Small intestine (tissue), 7 donors: Measurements from ENCODE around the gene SEC22C. TPM values are rescaled to one million over a fixed set of nuclear protein-coding genes. Genes with fewer than 3 reads are reported as not detected.

Experiments used
- DNase-seq, 2 donors: peaks; one replicate each; pipeline versions ENCODE4 v3.0.0 to v3.0.0-alpha.2; 2013
- FAIRE-seq: peaks from 2 replicates; lab custom pipeline; 2012; peaks lifted over from hg19 to GRCh38; lab: Jason Lieb, UNC
- H3K27ac ChIP-seq, 3 donors: one replicate each; pipeline ENCODE4 v1.5.1; 2013; ENCODE audit warnings: low read length in 2 of 3, mild to moderate bottlenecking in 2 of 3, control low read depth in 1 of 3, inconsistent platforms in 1 of 3, low read depth in 1 of 3, moderate library complexity in 1 of 3
- H3K27me3 ChIP-seq, 3 donors: one replicate each; pipeline ENCODE4 v1.6.1; 2013; ENCODE audit warnings: low read length in 3 of 3, inconsistent platforms in 1 of 3; ENCODE audit not compliant: control insufficient read depth in 3 of 3, insufficient read depth in 3 of 3
- H3K36me3 ChIP-seq, 3 donors: one replicate each; pipeline ENCODE4 v1.6.1; 2013; ENCODE audit warnings: low read length in 3 of 3, inconsistent platforms in 1 of 3, low read depth in 1 of 3, mild to moderate bottlenecking in 1 of 3, moderate library complexity in 1 of 3; ENCODE audit not compliant: control insufficient read depth in 3 of 3, insufficient read depth in 2 of 3
- H3K4me1 ChIP-seq, 3 donors: one replicate each; pipeline ENCODE4 v1.6.1; 2013; ENCODE audit warnings: low read length in 2 of 3, inconsistent platforms in 1 of 3, low read depth in 1 of 3, mild to moderate bottlenecking in 1 of 3, moderate library complexity in 1 of 3; ENCODE audit not compliant: control insufficient read depth in 3 of 3, insufficient read depth in 2 of 3
- H3K4me3 ChIP-seq, 3 donors: one replicate each; pipeline ENCODE4 v1.5.1; 2013; ENCODE audit warnings: low read length in 3 of 3, control low read depth in 1 of 3, inconsistent platforms in 1 of 3, low read depth in 1 of 3, mild to moderate bottlenecking in 1 of 3, moderate library complexity in 1 of 3
- H3K9me3 ChIP-seq, 2 donors: one replicate each; pipeline ENCODE4 v1.6.1; 2013; ENCODE audit warnings: low read depth in 1 of 2, low read length in 1 of 2; ENCODE audit not compliant: control insufficient read depth in 2 of 2, insufficient read depth in 1 of 2
- whole genome bisulfite sequencing, 3 donors: extraction: QIAGEN DNeasy Blood & Tissue Kit; methylation state at CpG; one replicate each; pipeline ENCODE4 v1.1.7; 2013; 5-methylcytosine and 5-hydroxymethylcytosine counted together
- polyA plus RNA-seq, 4 donors: library from polyadenylated mRNA; stranded (reverse) in 3 of 4; unstranded in 1 of 4; fragments of 200-250 nt in 3 of 4; fragments of 120-200 nt in 1 of 4; gene quantifications; one replicate each; pipeline versions ENCODE4 v1.2.1 to v1.2.3, GENCODE V29; 2013
- donor health status: healthy with polysubstance abuse.
- donor health status: control.
- donor health status: control.
- donor health status: Bipolar disorder and iron deficiency.
- donor health status: healthy.

Gene SEC22C
- polyA plus RNA-seq, 4 donors: 24.1 to 49.9 (median 39.5) TPM

DNA sequence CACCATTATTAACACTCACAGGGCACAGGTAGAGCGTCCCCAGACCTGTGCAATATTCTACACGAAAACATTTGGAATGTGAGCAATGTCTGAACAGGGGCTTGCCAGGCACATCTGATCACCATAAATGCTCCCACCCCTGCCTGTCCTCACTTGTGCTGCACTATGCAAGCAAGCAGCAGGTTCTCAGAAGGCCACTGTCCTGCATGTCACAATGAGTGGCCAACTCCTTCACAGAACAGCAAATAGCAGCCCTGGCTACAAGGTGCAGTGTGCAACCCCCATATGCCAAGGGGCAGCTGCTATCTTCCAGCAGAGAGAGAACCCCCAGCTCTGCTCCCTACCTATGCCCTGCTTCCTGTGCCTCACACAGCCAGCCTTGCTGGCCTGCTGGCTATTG, 32.6 kb downstream of the SEC22C start:
- 90 to 96% (median 94%) methylated on average over 2 of the region's 2 CpGs for WGBS, 3 donors
- Histone ChIP-seq H3K27ac (no peak overlapping the region), H3K9me3 (no peaks in the 10 kb centered on the region), H3K4me3 (no peak overlapping the region), H3K27me3 (no peaks in the 10 kb centered on the region), H3K36me3 (peaks cover 0 to 29% (median 0%) of the 10 kb centered on the region in 3 donors), H3K4me1 (peaks cover 0 to 9% (median 0%) of the 10 kb centered on the region in 3 donors)
- no peak for DNase-seq
- FAIRE-seq: no peak

DNA sequence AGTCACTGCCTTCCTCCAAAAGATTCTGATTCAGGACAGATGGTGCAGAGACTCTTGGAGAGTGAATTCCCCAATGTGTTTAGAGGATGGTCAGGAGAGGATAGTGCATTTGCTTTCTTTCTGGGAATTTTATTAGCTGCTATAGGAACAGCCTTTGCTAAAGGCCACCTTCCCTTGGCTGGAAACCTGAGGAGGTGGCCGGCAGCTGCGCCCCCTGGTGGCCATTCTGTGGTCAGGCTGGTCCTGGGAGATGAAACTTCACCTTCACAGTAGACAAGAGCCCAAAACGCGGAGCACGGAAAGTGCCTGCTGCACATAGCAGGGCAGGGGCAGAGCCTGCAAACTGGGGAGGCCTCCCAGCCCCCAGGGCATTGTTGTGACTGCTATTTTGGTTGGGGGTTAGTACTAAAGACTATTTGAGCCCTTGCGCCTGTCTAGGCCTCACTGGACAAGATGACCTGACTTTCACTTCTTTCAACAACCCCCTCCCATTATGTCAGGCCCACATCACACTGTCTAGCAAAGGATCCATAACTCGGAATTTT, 34.3 kb downstream of the SEC22C start:
- Histone ChIP-seq H3K9me3 (no peaks in the 10 kb centered on the region), H3K27ac (no peak overlapping the region), H3K4me3 (no peak overlapping the region), H3K36me3 (peaks cover 0 to 23% (median 0%) of the 10 kb centered on the region in 3 donors), H3K27me3 (no peaks in the 10 kb centered on the region), H3K4me1 (peaks cover 0 to 10% (median 0%) of the 10 kb centered on the region in 3 donors)
- FAIRE-seq (no peak), DNase-seq (peak; percentile 71 to 79)
- WGBS, 3 donors: 30 to 38% (median 31%) methylated on average over 7 of the region's 7 CpGs

DNA sequence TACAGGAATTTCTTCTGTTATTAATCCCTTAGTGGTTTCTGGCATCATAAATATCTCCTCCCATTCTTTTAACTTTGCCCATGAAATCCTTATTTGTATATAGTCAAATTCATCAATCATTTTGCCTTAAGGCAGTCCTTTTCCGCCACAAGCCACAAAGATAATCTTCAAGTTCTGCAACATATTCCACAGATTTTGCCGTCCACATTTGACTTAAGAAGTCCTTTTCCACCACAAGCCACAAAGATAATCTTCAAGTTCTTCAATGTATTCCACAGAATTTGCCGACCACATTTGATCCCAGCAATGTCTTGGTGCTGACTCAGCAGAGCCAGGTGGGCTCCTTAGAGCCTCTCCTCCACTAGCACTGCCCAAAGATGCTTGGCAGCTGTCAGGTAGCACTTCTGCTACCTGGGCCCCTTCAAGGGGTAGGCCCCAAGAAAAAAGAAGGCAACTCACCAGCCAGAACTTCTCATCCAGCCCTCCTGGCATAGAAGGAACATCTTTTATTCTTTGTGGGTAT, 35.0 kb downstream of the SEC22C start:
- peaks cover 0 to 10% (median 0%) of the 10 kb centered on the region in 3 donors for H3K4me1 ChIP-seq
- no peak overlapping the region for H3K4me3 ChIP-seq
- H3K27me3 ChIP-seq: no peaks in the 10 kb centered on the region
- FAIRE-seq (no peak), DNase-seq (no peak)
- WGBS, 3 donors: 86 to 96% (median 90%) methylated on average over 3 of the region's 3 CpGs
- no peak overlapping the region for H3K27ac ChIP-seq
- H3K36me3 ChIP-seq: peaks cover 0 to 23% (median 0%) of the 10 kb centered on the region in 3 donors
- H3K9me3 ChIP-seq: no peaks in the 10 kb centered on the region

DNA sequence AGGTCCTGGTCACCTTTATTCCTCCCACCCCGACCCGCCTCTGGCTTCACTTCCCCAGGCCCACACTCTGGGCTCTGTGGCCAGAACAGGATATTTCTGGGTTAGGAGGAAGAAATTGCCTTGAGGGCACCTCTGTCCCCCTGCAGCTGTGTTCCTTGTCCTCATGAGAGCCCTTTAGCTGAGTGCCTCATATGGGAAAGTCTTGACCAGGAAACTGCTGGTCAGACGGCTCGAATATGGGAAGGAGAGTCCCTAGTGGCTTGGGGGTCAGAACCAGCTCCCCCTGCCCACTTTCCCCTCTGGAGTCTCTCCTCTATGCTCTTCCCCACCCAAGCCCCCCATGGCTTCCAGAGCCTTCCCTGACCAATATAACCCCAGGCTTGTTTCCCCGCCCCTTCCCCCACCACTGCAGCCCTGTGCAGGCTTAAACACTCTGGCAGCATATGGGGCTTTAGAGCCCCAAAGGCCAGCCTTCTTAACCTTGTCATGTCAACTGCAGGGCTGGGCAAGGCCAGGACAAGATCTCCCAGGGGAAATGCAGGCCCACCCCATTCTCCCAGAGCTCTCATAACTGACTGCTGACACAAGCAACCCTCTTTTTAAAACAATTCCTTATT, 36.4 kb downstream of the SEC22C start:
- H3K27ac ChIP-seq: peak overlapping the region in 1 of 3 donors; percentile 55
- H3K27me3 ChIP-seq: no peaks in the 10 kb centered on the region
- H3K4me3 ChIP-seq: no peak overlapping the region
- 76 to 86% (median 81%) methylated on average over 5 of the region's 5 CpGs for WGBS, 3 donors
- H3K36me3 ChIP-seq: peaks cover 0 to 20% (median 0%) of the 10 kb centered on the region in 3 donors
- H3K9me3 ChIP-seq: no peaks in the 10 kb centered on the region
- peaks cover 0 to 15% (median 0%) of the 10 kb centered on the region in 3 donors for H3K4me1 ChIP-seq
- FAIRE-seq: no peak
- no peak for DNase-seq

DNA sequence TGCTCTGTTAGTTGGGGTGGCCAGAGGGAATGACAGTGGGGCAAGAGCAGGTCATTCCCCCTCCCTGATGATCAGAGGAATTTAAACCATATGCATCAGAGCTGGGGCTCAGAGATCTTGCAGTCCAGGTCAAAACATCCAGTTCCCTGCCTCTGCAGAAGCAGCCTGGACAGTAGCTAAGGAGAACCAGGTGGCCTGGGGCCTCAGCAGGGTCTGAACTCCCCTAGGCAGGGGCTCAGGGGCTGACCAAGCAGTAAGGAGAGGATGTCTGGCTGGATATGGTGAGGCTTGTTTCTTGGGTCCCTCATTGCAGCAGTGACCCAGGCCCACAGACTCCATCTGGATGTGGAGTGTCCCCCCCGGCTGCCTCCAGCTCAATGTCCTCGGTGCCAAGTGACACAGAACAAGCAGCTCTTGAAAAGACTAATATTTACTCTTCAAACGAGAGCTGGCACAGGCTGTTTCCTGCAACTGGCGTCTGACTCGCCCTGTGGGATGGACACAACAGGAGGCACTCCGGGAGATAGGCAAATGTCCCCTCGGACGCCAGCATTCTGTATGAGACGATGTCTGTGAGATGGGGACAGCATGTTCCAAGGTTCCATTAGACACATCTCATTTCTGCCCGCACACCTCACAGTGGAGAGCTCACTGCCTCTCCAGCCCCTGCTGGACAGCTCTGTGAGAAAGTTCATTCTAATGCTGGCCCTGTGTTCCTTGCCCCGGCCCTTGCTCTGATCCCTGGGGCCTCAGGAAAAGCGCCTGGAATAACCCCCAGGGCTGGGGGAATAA, 37.1 kb downstream of the SEC22C start:
- no peak for FAIRE-seq

DNA sequence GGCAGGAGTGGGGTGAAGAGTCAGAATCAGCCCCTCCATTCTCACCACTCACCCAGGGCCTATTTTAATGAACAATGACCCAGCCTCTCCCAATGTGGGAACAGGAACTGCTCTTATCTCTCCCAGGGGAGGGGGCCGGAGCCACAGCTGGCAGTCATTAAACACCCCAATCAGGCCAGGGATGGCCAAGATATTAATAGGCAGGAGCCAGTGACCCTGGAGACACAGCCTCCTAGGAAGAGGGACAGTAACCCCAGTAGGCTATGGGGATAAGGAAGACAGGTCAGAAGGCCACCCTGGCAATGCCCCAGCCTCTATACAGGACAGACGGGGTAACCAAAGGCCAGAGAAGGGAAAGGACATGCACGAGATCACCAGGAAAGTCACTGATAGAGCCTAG, 40.7 kb downstream of the SEC22C start:
- peaks cover 0 to 26% (median 2%) of the 10 kb centered on the region in 3 donors for H3K4me1 ChIP-seq
- DNase-seq (no peak), FAIRE-seq (no peak)
- peaks cover 0 to 10% (median 0%) of the 10 kb centered on the region in 3 donors for H3K36me3 ChIP-seq
- 29 to 55% (median 43%) methylated on average over 3 of the region's 3 CpGs for WGBS, 3 donors
- no peak overlapping the region for H3K27ac ChIP-seq
- H3K4me3 ChIP-seq: no peak overlapping the region
- no peaks in the 10 kb centered on the region for H3K9me3 ChIP-seq
- no peaks in the 10 kb centered on the region for H3K27me3 ChIP-seq

More for the DNA sequence above, 37.1 kb downstream of the SEC22C start:
- peak; percentile 46 to 59 for DNase-seq
- Histone ChIP-seq H3K4me1 (peaks cover 0 to 22% (median 2%) of the 10 kb centered on the region in 3 donors), H3K27me3 (no peaks in the 10 kb centered on the region), H3K27ac (peak overlapping the region in 1 of 3 donors; percentile 61), H3K4me3 (no peak overlapping the region), H3K9me3 (no peaks in the 10 kb centered on the region), H3K36me3 (peaks cover 0 to 17% (median 0%) of the 10 kb centered on the region in 3 donors)
- WGBS, 3 donors: 11 to 33% (median 26%) methylated on average over 12 of the region's 12 CpGs

DNA sequence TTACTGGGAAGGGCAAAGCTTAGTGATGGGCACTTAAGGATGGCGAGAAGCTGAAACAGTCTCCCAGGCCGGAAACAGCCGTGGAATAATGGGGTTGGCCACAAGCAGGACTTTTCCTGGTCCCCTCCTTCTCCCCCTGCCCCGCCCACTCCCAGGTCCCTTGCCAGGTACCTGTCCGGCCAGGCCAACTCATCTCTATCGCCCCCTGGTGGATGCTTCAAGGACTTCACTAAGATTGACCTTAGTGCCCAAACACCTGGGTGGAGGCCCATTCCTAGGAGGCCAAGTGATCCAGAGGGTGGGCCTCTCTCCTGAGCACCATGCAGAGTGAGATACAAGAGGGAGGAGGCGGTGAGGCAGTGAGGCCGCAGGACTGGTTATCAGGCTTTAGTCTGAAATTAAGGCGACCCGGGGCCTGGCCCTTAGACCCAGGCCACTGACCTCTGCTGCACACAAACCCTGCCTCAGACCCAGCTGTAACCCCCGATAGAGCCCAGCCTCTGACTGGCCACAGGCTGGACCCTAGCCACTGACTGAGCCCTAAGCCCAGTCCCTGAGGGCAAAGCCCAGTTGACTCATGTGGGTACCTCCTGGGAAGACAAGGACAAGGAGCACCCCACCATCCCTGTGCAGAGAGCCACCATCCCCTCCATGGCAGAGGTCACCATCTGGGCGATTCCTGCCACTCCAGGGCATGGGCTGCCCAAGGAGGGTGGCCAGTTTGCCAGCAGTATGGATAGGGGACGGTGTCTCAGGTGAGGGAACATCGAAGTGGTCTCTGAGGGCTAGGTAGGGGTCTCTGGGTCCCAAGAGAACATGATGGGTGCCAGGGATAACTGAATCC, 41.7 kb downstream of the SEC22C start:
- Histone ChIP-seq H3K27me3 (no peaks in the 10 kb centered on the region), H3K4me1 (peaks cover 0 to 24% (median 2%) of the 10 kb centered on the region in 3 donors), H3K4me3 (no peak overlapping the region), H3K36me3 (peaks cover 0 to 15% (median 0%) of the 10 kb centered on the region in 3 donors), H3K9me3 (no peaks in the 10 kb centered on the region), H3K27ac (no peak overlapping the region)
- WGBS, 3 donors: 46 to 55% (median 49%) methylated on average over 13 to 14 of the region's 14 CpGs
- no peak for FAIRE-seq
- DNase-seq: peak; percentile 77 to 86
